ENCODE data around the gene RAD51B. TPM values are rescaled to one million over a fixed set of nuclear protein-coding genes. Genes with fewer than 3 reads are reported as not detected.
A peak's percentile ranks its signal among the peaks of the same experiment; 100 is the strongest.

RAD51B gene
- total RNA-seq, 2 donors from 2014 or later = 42.6 to 50.0 TPM

GRCh38 chr14:68245146-68246073 lies 425.8 kb downstream of the RAD51B start:
- Mint-ChIP-seq H3K36me3 (ENCODE audit: insufficient read depth in 2 of 2) (no peaks in the 10 kb centered on the region), H3K4me1 (ENCODE audit: low read depth) (peaks cover 43% of the 10 kb centered on the region), H3K27me3 (ENCODE audit: low read depth) (no peaks in the 10 kb centered on the region), H3K27ac (no peak overlapping the region), H3K4me3 (no peak overlapping the region), H3K9me3 (no peaks in the 10 kb centered on the region)
- no peak for ATAC-seq (replicated peaks in 1 of 2)
- no peak for DNase-seq

GRCh38 chr14:68246074-68246785 lies 426.7 kb downstream of the RAD51B start:
- Mint-ChIP-seq H3K27ac (peak overlapping the region; percentile 25), H3K4me3 (no peak overlapping the region), H3K9me3 (no peaks in the 10 kb centered on the region), H3K4me1 (ENCODE audit: low read depth) (peaks cover 51% of the 10 kb centered on the region), H3K36me3 (ENCODE audit: insufficient read depth in 2 of 2) (no peaks in the 10 kb centered on the region), H3K27me3 (ENCODE audit: low read depth) (no peaks in the 10 kb centered on the region)
- no peak for ATAC-seq (replicated peaks in 1 of 2)
- no peak for DNase-seq

- no peak for DNase-seq
- H3K27me3 Mint-ChIP-seq (ENCODE audit: low read depth) = no peaks in the 10 kb centered on the region
- no peak overlapping the region for H3K4me3 Mint-ChIP-seq
- H3K4me1 Mint-ChIP-seq (ENCODE audit: low read depth) = peaks cover 56% of the 10 kb centered on the region
- H3K27ac Mint-ChIP-seq = no peak overlapping the region
- H3K36me3 Mint-ChIP-seq (ENCODE audit: insufficient read depth in 2 of 2) = no peaks in the 10 kb centered on the region
- H3K9me3 Mint-ChIP-seq = no peaks in the 10 kb centered on the region
- no peak for ATAC-seq (replicated peaks in 1 of 2)
Measured at GRCh38 chr14:68246786-68247105, 427.2 kb downstream of the RAD51B start.

GRCh38 chr14:68247274-68247673 lies 427.7 kb downstream of the RAD51B start:
- H3K4me1 Mint-ChIP-seq (ENCODE audit: low read depth) = peaks cover 59% of the 10 kb centered on the region
- no peak for DNase-seq
- H3K36me3 Mint-ChIP-seq (ENCODE audit: insufficient read depth in 2 of 2) = no peaks in the 10 kb centered on the region
- no peak overlapping the region for H3K4me3 Mint-ChIP-seq
- no peak for ATAC-seq (replicated peaks in 1 of 2)
- no peaks in the 10 kb centered on the region for H3K27me3 Mint-ChIP-seq (ENCODE audit: low read depth)
- no peaks in the 10 kb centered on the region for H3K9me3 Mint-ChIP-seq
- H3K27ac Mint-ChIP-seq = no peak overlapping the region

- ATAC-seq (replicated peaks in 1 of 2) = no peak
- H3K27me3 Mint-ChIP-seq (ENCODE audit: low read depth) = no peaks in the 10 kb centered on the region
- H3K4me1 Mint-ChIP-seq (ENCODE audit: low read depth) = peaks cover 59% of the 10 kb centered on the region
Measured at GRCh38 chr14:68247676-68248268, 428.2 kb downstream of the RAD51B start.

GRCh38 chr14:68248481-68249255 lies 429.1 kb downstream of the RAD51B start:
- Mint-ChIP-seq H3K4me1 (ENCODE audit: low read depth) (peaks cover 57% of the 10 kb centered on the region), H3K27me3 (ENCODE audit: low read depth) (no peaks in the 10 kb centered on the region), H3K27ac (peak overlapping the region; percentile 87), H3K4me3 (no peak overlapping the region), H3K9me3 (no peaks in the 10 kb centered on the region), H3K36me3 (ENCODE audit: insufficient read depth in 2 of 2) (no peaks in the 10 kb centered on the region)
- ATAC-seq (replicated peaks in 1 of 2) = peak; percentile 74 to 75
- peak in 1 of 2 donors; percentile 16 for DNase-seq

More at GRCh38 chr14:68247676-68248268, 428.2 kb downstream of the RAD51B start:
- H3K36me3 Mint-ChIP-seq (ENCODE audit: insufficient read depth in 2 of 2) = no peaks in the 10 kb centered on the region
- H3K9me3 Mint-ChIP-seq = no peaks in the 10 kb centered on the region
- no peak for DNase-seq
- H3K27ac Mint-ChIP-seq = peak overlapping the region; percentile 87
- no peak overlapping the region for H3K4me3 Mint-ChIP-seq

GRCh38 chr14:68249661-68250451 lies 430.3 kb downstream of the RAD51B start:
- ATAC-seq (replicated peaks in 1 of 2) = no peak
- DNase-seq = no peak
- no peaks in the 10 kb centered on the region for H3K36me3 Mint-ChIP-seq (ENCODE audit: insufficient read depth in 2 of 2)
- H3K27me3 Mint-ChIP-seq (ENCODE audit: low read depth) = no peaks in the 10 kb centered on the region
- H3K4me3 Mint-ChIP-seq = no peak overlapping the region
- no peaks in the 10 kb centered on the region for H3K9me3 Mint-ChIP-seq
- peak overlapping the region; percentile 33 for H3K27ac Mint-ChIP-seq
- H3K4me1 Mint-ChIP-seq (ENCODE audit: low read depth) = peaks cover 53% of the 10 kb centered on the region

- DNase-seq = no peak
- no peaks in the 10 kb centered on the region for H3K36me3 Mint-ChIP-seq (ENCODE audit: insufficient read depth in 2 of 2)
- H3K27me3 Mint-ChIP-seq (ENCODE audit: low read depth) = no peaks in the 10 kb centered on the region
- no peak overlapping the region for H3K4me3 Mint-ChIP-seq
- H3K27ac Mint-ChIP-seq = peak overlapping the region; percentile 5
- ATAC-seq (replicated peaks in 1 of 2) = no peak
- H3K9me3 Mint-ChIP-seq = no peaks in the 10 kb centered on the region
- H3K4me1 Mint-ChIP-seq (ENCODE audit: low read depth) = peaks cover 53% of the 10 kb centered on the region
Measured at GRCh38 chr14:68250927-68251768, 431.6 kb downstream of the RAD51B start.

GRCh38 chr14:68251769-68252100 lies 432.2 kb downstream of the RAD51B start:
- Mint-ChIP-seq H3K36me3 (ENCODE audit: insufficient read depth in 2 of 2) (no peaks in the 10 kb centered on the region), H3K4me1 (ENCODE audit: low read depth) (peaks cover 59% of the 10 kb centered on the region), H3K27ac (peak overlapping the region; percentile 5), H3K4me3 (no peak overlapping the region), H3K27me3 (ENCODE audit: low read depth) (no peaks in the 10 kb centered on the region), H3K9me3 (no peaks in the 10 kb centered on the region)
- no peak for ATAC-seq (replicated peaks in 1 of 2)
- DNase-seq = no peak

GRCh38 chr14:68253160-68253780 lies 433.7 kb downstream of the RAD51B start:
- Mint-ChIP-seq H3K36me3 (ENCODE audit: insufficient read depth in 2 of 2) (no peaks in the 10 kb centered on the region), H3K4me3 (no peak overlapping the region), H3K27ac (peak overlapping the region; percentile 73), H3K27me3 (ENCODE audit: low read depth) (no peaks in the 10 kb centered on the region), H3K4me1 (ENCODE audit: low read depth) (peaks cover 49% of the 10 kb centered on the region), H3K9me3 (no peaks in the 10 kb centered on the region)
- no peak for DNase-seq
- no peak for ATAC-seq (replicated peaks in 1 of 2)

GRCh38 chr14:68253878-68254528 lies 434.4 kb downstream of the RAD51B start:
- no peak for DNase-seq
- no peaks in the 10 kb centered on the region for H3K27me3 Mint-ChIP-seq (ENCODE audit: low read depth)
- no peaks in the 10 kb centered on the region for H3K36me3 Mint-ChIP-seq (ENCODE audit: insufficient read depth in 2 of 2)
- no peak overlapping the region for H3K27ac Mint-ChIP-seq
- H3K9me3 Mint-ChIP-seq = no peaks in the 10 kb centered on the region
- H3K4me3 Mint-ChIP-seq = no peak overlapping the region
- no peak for ATAC-seq (replicated peaks in 1 of 2)
- peaks cover 49% of the 10 kb centered on the region for H3K4me1 Mint-ChIP-seq (ENCODE audit: low read depth)
